Subcutaneous adipose tissue (tissue), 4 donors: ENCODE data around the gene MTFR1L. TPM values are rescaled to one million over a fixed set of nuclear protein-coding genes. Genes with fewer than 3 reads are reported as not detected.

Source experiments
- total RNA-seq, 4 donors: library from RNA; depleted of rRNA; stranded (reverse); fragments of >200 nt; gene quantifications; one replicate each; pipeline ENCODE4 v1.1.0, GENCODE V29; 2016
- TF ChIP-seq, protein P1 (sequence below): fragments of 450-650 bp; IDR thresholded peaks from one replicate; pipeline ENCODE4 v1.5.1; 2016; ENCODE audit warnings: low read depth, mild to moderate bottlenecking, control low read depth, antibody characterized with exemption, moderate library complexity

The MTFR1L gene
- total RNA-seq, 4 donors from 2014 or later, result 53.6 to 89.5 (median 60.4) TPM

DNA sequence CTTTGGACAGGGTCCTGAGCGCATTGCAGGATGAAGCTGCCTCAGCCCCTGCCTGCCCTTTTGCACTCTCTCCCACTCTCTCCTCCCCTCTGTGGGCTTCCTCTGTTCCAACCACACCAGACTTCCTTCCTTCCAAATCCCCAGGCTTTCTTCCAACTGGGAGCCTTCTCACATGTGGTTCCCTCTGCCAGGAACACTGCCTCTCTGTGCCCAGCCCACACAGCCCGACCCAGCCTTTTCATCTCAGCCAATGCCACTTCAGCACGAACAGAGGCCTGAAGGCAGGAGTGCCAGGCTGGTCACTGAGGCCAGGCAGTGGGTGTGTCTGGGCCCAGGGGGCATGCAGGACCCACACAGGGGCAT, 13.9 kb upstream of the MTFR1L start:
- TF ChIP-seq, protein P1, sequence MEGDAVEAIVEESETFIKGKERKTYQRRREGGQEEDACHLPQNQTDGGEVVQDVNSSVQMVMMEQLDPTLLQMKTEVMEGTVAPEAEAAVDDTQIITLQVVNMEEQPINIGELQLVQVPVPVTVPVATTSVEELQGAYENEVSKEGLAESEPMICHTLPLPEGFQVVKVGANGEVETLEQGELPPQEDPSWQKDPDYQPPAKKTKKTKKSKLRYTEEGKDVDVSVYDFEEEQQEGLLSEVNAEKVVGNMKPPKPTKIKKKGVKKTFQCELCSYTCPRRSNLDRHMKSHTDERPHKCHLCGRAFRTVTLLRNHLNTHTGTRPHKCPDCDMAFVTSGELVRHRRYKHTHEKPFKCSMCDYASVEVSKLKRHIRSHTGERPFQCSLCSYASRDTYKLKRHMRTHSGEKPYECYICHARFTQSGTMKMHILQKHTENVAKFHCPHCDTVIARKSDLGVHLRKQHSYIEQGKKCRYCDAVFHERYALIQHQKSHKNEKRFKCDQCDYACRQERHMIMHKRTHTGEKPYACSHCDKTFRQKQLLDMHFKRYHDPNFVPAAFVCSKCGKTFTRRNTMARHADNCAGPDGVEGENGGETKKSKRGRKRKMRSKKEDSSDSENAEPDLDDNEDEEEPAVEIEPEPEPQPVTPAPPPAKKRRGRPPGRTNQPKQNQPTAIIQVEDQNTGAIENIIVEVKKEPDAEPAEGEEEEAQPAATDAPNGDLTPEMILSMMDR, result no peak

DNA sequence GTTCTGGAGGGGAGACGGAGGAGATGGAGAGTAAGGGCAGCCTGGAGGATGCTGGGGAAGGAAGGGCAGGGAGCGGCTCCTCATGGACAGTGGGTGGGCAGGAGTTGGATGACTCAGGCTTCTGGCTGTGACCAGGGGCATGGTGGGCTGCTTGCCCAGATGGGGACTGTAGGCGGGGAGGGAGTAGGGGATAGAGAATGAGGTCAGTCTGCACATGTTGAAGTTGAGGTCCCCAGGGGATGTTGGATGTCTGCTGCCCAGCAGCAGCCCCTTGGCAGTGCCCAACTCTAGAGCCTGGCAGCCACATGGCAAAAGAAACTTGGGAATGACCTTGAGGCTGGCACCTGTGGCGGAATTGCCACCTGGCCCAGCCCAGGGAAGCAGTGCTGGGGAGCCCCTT, 13.3 kb upstream of the MTFR1L start:
- TF ChIP-seq, protein P1, result no peak

DNA sequence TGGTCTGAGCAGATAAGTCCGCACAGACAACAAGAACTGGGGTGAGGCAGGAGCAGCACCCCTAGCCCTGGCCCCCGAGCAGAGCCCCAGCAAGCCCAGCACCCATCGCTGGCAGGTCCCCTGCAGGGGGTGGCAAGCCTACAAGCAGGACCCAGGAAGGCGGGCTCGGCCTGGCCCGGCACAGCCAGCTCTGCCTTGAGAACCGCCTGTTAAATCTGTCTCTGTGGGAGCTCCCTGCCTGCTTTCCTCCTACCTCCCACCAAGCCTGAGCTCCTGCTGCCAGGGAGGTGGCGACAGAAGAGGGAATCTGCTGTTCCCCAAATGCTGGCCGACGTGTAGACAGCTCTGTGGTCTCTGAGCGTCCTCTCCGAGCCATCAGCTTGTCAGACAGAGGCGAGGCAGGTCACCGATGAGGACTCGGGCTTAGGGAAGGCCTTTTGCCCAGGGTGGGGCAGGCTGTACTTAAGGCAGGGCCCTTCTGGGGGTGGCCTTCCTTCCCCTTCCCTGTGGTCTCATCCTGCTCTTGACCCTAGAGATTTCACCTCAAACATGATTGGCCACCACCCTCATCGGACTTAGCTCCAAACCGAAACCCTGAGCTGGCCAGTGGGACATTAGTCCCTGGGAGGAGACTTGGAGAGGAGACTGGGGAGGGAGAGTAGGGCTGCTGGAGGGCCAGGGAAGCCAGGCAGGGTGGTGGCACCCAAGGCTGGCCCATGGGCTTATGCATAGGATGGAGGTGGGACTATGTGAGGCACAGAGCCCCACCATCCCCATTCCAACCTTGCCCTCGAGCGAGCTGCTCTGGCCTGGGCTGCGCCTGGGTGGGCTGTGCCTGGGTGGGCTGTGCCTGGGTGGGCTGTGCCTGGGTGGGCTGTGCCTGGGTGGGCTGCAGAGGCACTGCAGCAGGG, 12.0 kb upstream of the MTFR1L start:
- TF ChIP-seq, protein P1, result no peak

DNA sequence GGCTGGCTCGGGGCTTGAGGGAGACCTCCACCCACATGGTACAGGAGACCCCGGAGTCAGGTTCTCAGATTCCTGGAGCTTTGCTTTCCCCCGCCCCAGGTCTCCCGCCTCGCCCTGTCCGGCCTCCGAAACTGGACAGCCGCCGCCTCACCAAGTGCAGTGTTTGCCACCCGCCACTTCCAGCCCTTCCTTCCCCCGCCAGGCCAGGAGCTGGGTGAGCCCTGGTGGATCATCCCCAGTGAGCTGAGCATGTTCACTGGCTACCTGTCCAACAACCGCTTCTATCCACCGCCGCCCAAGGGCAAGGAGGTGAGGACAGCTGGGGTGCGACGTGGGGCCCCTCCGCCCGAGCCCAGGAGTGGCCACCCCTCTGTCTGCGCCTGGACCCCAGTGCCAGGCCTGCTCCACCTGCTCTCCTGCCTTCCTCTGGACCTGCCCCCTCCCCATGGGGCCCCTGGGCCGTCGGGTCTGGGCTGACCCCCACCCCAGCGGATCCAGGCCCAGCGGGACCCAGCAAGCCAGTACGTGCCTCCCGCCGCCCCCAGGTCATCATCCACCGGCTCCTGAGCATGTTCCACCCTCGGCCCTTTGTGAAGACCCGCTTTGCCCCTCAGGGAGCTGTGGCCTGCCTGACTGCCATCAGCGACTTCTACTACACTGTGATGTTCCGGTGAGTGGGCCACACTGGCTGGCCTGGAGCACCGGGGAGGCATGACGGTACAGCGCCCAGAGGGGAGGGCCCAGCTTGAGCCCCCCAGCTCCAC, 11.1 kb upstream of the MTFR1L start:
- TF ChIP-seq, protein P1, result no peak

DNA sequence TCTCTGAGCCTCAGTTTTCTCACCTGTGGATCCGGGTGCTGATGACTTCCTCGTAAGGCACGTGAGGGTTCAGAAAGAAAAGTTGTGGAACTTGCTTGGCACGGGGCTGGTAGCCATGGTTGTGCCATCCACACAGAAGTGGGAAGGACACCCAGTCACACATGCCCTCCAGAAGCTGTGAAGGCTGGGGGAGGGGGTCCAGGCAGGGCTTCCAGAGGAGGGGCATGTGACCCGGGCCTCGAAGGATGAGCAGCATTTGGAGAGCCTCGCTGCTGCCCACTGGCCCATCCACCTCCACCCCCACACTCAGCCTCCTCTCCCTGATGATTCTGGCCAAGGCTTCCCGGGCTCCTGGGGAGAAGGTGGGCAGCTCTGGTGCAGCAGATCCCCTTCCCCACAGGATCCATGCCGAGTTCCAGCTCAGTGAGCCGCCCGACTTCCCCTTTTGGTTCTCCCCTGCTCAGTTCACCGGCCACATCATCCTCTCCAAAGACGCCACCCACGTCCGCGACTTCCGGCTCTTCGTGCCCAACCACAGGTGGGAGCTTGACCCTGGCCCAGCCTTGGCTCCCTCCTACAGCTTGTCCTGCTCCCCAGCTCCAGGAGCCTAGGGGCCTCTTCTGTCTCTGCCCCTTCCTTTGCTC, 10.3 kb upstream of the MTFR1L start:
- TF ChIP-seq, protein P1, result no peak

DNA sequence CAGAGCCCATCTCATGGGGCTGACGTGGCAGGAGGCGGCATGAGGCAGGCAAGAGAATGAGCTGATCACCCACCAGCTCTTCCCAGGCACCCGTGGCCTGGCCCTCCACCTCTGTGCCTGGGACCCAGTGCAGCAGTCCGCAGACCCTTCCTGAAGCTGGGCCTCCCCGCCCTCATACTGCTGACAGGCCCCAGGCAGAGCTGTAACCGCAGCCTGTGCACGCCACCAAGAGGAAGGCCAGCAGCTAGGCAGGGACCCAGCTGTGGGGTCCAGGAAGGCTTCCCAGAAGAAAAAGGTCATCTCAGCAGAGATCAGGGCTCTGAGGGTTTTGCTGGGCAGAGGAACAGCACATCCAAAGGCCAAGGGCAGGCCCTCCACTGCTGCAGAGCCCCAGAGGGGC, 9.8 kb upstream of the MTFR1L start:
- TF ChIP-seq, protein P1, result no peak
